Astrocyte of the cerebellum (primary cell): ENCODE measurements around the gene DYNC1LI2.

Experiments
- DNase-seq: peaks from one replicate; pipeline ENCODE4 v3.0.0-alpha.2; 2011; ENCODE audit warnings: low read depth
- H3K4me3 ChIP-seq: 2 replicates; pipeline ENCODE4 v1.5.1; 2011; ENCODE audit warnings: mild to moderate bottlenecking, low read depth, low read length, moderate library complexity
- in situ Hi-C: cut with HindIII; loops from 2 replicates; pipeline ENCODE4 v1.10.0; 2017; ENCODE audit warnings: low sequenced_read_pairs
- TF ChIP-seq, protein P1 (sequence below): IDR thresholded peaks from 2 replicates; pipeline ENCODE4 v1.5.1; 2012; ENCODE audit warnings: low read length, low read depth, moderate library complexity, mild to moderate bottlenecking; ENCODE audit errors: missing control alignments

Gene DYNC1LI2

DNA sequence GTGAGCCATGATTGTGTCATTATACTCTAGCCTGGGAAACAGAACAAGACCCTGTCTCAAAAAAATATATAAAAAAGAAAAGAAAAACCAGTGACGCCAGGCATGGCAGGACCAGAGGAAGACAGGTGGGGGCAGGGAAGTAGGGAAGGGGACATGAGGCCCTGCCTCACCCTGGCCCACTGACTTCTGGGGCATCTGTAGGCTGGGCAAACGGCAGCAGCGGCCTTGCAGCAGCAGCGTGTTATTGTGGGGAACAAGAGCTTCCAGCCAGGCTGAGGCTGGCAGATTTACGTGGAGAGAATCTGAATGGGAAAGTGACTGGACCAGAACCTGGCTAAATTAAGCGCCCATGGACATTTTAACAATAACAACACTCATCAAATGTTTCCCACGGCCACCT, 74.2 kb downstream of the DYNC1LI2 start:
- TF ChIP-seq, protein P1, sequence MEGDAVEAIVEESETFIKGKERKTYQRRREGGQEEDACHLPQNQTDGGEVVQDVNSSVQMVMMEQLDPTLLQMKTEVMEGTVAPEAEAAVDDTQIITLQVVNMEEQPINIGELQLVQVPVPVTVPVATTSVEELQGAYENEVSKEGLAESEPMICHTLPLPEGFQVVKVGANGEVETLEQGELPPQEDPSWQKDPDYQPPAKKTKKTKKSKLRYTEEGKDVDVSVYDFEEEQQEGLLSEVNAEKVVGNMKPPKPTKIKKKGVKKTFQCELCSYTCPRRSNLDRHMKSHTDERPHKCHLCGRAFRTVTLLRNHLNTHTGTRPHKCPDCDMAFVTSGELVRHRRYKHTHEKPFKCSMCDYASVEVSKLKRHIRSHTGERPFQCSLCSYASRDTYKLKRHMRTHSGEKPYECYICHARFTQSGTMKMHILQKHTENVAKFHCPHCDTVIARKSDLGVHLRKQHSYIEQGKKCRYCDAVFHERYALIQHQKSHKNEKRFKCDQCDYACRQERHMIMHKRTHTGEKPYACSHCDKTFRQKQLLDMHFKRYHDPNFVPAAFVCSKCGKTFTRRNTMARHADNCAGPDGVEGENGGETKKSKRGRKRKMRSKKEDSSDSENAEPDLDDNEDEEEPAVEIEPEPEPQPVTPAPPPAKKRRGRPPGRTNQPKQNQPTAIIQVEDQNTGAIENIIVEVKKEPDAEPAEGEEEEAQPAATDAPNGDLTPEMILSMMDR: no peak

DNA sequence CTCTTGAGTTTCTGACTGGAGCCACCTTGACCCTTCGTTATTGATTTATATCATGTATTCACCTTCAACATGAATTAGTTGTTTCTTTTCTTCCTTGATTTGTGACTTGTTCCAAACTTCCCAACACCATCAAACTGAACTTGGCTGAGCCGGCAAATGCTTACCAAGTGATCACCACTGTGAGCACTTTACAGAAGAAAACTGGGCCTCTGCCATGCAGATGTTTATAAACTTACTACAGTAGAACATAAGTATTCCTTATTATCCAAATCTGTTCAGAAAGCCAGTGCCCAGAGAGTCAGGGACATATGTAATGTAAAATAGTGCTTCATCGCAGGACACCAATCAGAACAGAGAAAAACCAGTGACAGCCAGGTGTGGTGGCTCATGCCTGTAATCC, 74.8 kb downstream of the DYNC1LI2 start:
- TF ChIP-seq, protein P1: no peak
- in situ Hi-C loops: no loop called here

More for the DNA sequence above, 74.2 kb downstream of the DYNC1LI2 start:
- DNase-seq: no peak
- in situ Hi-C loops: no loop called here
- H3K4me3 ChIP-seq: no peak overlapping the region

DNA sequence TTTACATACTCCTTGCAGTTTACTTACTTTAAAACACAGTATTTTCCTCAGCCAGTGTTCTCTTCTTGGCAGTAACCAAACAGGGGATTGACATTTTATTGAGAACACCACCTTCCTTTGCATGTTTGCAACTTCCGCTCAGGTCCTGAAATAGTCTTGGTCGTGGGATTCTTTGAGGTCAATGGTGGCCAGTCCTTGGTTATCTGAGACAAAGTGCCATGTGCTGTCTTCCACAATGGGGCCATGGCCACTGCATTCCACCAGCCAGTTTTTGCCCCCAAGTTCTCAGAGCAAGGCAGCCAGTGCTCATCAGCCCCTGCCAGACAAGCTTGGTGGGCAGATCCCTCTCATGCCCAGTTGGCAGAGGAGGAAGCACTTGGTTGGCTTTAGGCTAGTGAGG, 77.7 kb downstream of the DYNC1LI2 start:
- no peak overlapping the region for H3K4me3 ChIP-seq
- DNase-seq: no peak
- TF ChIP-seq, protein P1: no peak
- in situ Hi-C loops: no loop called here

More for the DNA sequence above, 74.8 kb downstream of the DYNC1LI2 start:
- no peak overlapping the region for H3K4me3 ChIP-seq
- DNase-seq: no peak
